Lung (tissue), 12 donors: Measurements from ENCODE around the gene TSPAN5. TPM values are rescaled to one million over a fixed set of nuclear protein-coding genes. Genes with fewer than 3 reads are reported as not detected.

Experiments used
- ATAC-seq: fragments of 200-7000 bp; cut with Tn5 transposase; one replicate; pipeline ENCODE4 v1.9.1; 2020; ENCODE audit warnings: moderate number of reproducible peaks; ENCODE audit not compliant: insufficient read depth, low FRiP score
- DNase-seq, 3 donors: peaks; one replicate each; pipeline ENCODE4 v3.0.0-alpha.2; 2013 to 2017
- H3K27ac ChIP-seq, 2 donors: one replicate each; pipeline ENCODE4 v1.5.1; 2013; ENCODE audit warnings: mild to moderate bottlenecking in 2 of 2, moderate library complexity in 2 of 2, control low read depth in 1 of 2, inconsistent platforms in 1 of 2, low read depth in 1 of 2, low read length in 1 of 2
- H3K27me3 ChIP-seq, 3 donors: one replicate each; pipeline ENCODE4 v1.5.1; 2013; ENCODE audit warnings: low read length in 2 of 3; ENCODE audit not compliant: control insufficient read depth in 3 of 3, insufficient read depth in 3 of 3
- H3K36me3 ChIP-seq, 4 donors: one replicate each; pipeline ENCODE4 v1.5.1; 2013; ENCODE audit warnings: low read length in 4 of 4, mild to moderate bottlenecking in 1 of 4, moderate library complexity in 1 of 4; ENCODE audit not compliant: control insufficient read depth in 4 of 4, insufficient read depth in 4 of 4
- H3K4me1 ChIP-seq, 5 donors: one replicate each; pipeline ENCODE4 v1.5.1; 2013; ENCODE audit warnings: low read length in 5 of 5, mild to moderate bottlenecking in 2 of 5, moderate library complexity in 1 of 5; ENCODE audit not compliant: control insufficient read depth in 5 of 5, insufficient read depth in 5 of 5
- H3K4me3 ChIP-seq: one replicate; pipeline ENCODE4 v1.5.1; 2013; ENCODE audit warnings: mild to moderate bottlenecking, control low read depth, moderate library complexity
- H3K9ac ChIP-seq, 2 donors: one replicate each; pipeline ENCODE4 v1.5.1; 2013; ENCODE audit warnings: low read length in 2 of 2, control low read depth in 1 of 2; ENCODE audit not compliant: insufficient read depth in 1 of 2
- H3K9me3 ChIP-seq, 4 donors: one replicate each; pipeline ENCODE4 v1.5.1; 2013; ENCODE audit warnings: low read length in 3 of 4, mild to moderate bottlenecking in 1 of 4, moderate library complexity in 1 of 4; ENCODE audit not compliant: control insufficient read depth in 4 of 4, insufficient read depth in 3 of 4
- WGBS, 2 donors: extraction: QIAGEN DNeasy Blood & Tissue Kit; methylation state at CpG; one replicate each; pipeline ENCODE4 v1.1.7; 2013; 5-methylcytosine and 5-hydroxymethylcytosine counted together
- polyA plus RNA-seq, 2 donors: library from polyadenylated mRNA; stranded (reverse); fragments of 200-250 nt; gene quantifications; one replicate each; pipeline ENCODE4 v1.2.1, GENCODE V29; 2013
- total RNA-seq, 2 donors: library from RNA; depleted of rRNA in 1 of 2; stranded (reverse); fragments of >200 nt in 1 of 2; gene quantifications; one replicate each; pipeline ENCODE4 v1.2.1, GENCODE V29; 2014 to 2021
- TF ChIP-seq, protein P1 (sequence below): IDR thresholded peaks from 2 replicates; pipeline ENCODE4 v1.5.1; 2012; ENCODE audit warnings: mild to moderate bottlenecking; ENCODE audit errors: control extremely low read depth, extremely low read depth
- donor health status: control.
- donor health status: control.
- donor health status: Bipolar disorder and iron deficiency.
- donor health status: healthy.
- donor health status: DM: yes; HTN: yes; CAD: no.

Gene TSPAN5
- total and polyA plus RNA-seq, 4 donors, result 1.8 to 24.5 (median 6.3) TPM

DNA sequence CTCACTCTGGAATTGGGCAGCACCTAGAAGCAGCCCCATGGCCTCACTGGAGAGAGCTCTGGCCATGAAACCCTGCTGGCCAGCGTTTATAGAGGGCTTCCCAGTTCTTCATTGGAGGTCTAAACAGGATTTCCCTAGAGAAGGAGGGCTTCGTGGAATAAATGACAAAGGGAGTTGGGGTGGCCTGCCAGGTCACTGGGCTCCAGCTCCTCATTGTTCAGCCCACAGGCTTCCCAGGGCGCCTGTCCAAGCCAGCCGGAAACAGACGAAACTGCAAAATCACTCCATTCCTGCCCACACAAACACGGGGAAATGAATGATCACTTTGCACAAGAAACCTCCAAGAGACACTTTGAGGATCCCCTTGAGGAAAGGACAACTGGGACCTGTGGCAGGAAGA is 189.7 kb downstream of the TSPAN5 start:
- H3K36me3 ChIP-seq, result peaks cover 0 to 2% (median under 1%) of the 10 kb centered on the region in 4 donors
- TF ChIP-seq, protein P1, sequence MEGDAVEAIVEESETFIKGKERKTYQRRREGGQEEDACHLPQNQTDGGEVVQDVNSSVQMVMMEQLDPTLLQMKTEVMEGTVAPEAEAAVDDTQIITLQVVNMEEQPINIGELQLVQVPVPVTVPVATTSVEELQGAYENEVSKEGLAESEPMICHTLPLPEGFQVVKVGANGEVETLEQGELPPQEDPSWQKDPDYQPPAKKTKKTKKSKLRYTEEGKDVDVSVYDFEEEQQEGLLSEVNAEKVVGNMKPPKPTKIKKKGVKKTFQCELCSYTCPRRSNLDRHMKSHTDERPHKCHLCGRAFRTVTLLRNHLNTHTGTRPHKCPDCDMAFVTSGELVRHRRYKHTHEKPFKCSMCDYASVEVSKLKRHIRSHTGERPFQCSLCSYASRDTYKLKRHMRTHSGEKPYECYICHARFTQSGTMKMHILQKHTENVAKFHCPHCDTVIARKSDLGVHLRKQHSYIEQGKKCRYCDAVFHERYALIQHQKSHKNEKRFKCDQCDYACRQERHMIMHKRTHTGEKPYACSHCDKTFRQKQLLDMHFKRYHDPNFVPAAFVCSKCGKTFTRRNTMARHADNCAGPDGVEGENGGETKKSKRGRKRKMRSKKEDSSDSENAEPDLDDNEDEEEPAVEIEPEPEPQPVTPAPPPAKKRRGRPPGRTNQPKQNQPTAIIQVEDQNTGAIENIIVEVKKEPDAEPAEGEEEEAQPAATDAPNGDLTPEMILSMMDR, result no peak
- no peak overlapping the region for H3K9ac ChIP-seq
- peaks cover 0 to 8% (median 5%) of the 10 kb centered on the region in 5 donors for H3K4me1 ChIP-seq
- WGBS, 2 donors, result 25 to 34% methylated on average over 6 of the region's 6 CpGs
- H3K9me3 ChIP-seq, result no peaks in the 10 kb centered on the region
- H3K4me3 ChIP-seq, result no peak overlapping the region
- H3K27ac ChIP-seq, result no peak overlapping the region
- no peak for ATAC-seq
- DNase-seq, result peak; percentile 54 to 66 (median 61)
- no peaks in the 10 kb centered on the region for H3K27me3 ChIP-seq

GRCh38 chr4:98467627-98468072 is 190.8 kb downstream of the TSPAN5 start:
- Histone ChIP-seq H3K4me3 (peak overlapping the region; percentile 12), H3K9ac (peak overlapping the region in 1 of 2 donors; percentile 69), H3K9me3 (no peaks in the 10 kb centered on the region), H3K27me3 (no peaks in the 10 kb centered on the region), H3K36me3 (peaks cover 0 to 2% (median under 1%) of the 10 kb centered on the region in 4 donors), H3K4me1 (peaks cover 0 to 8% (median 5%) of the 10 kb centered on the region in 5 donors), H3K27ac (no peak overlapping the region)
- peak; percentile 82 for ATAC-seq
- WGBS, 2 donors, result 2 to 4% methylated on average over 20 of the region's 20 CpGs
- TF ChIP-seq, protein P1, result peak; percentile 66
- DNase-seq, result peak; percentile 83 to 93 (median 89)

- Histone ChIP-seq H3K27ac (no peak overlapping the region), H3K9ac (no peak overlapping the region), H3K4me3 (no peak overlapping the region), H3K27me3 (no peaks in the 10 kb centered on the region), H3K9me3 (no peaks in the 10 kb centered on the region), H3K4me1 (peaks cover 0 to 8% (median 5%) of the 10 kb centered on the region in 5 donors), H3K36me3 (peaks cover 0 to 2% (median 0%) of the 10 kb centered on the region in 4 donors)
- DNase-seq, result no peak
- TF ChIP-seq, protein P1, result no peak
- no peak for ATAC-seq
- WGBS, 2 donors, result 44 to 55% methylated on average over 8 of the region's 8 CpGs
These were observed 191.4 kb downstream of the TSPAN5 start for GRCh38 chr4:98466868-98467599.
